ENCODE measurements around the gene FAM210A. TPM values are rescaled to one million over a fixed set of nuclear protein-coding genes. Genes with fewer than 3 reads are reported as not detected.

FAM210A gene
- total RNA-seq, 4 donors from 2014 or later: 9.7 to 15.8 (median 14.6) TPM

DNA sequence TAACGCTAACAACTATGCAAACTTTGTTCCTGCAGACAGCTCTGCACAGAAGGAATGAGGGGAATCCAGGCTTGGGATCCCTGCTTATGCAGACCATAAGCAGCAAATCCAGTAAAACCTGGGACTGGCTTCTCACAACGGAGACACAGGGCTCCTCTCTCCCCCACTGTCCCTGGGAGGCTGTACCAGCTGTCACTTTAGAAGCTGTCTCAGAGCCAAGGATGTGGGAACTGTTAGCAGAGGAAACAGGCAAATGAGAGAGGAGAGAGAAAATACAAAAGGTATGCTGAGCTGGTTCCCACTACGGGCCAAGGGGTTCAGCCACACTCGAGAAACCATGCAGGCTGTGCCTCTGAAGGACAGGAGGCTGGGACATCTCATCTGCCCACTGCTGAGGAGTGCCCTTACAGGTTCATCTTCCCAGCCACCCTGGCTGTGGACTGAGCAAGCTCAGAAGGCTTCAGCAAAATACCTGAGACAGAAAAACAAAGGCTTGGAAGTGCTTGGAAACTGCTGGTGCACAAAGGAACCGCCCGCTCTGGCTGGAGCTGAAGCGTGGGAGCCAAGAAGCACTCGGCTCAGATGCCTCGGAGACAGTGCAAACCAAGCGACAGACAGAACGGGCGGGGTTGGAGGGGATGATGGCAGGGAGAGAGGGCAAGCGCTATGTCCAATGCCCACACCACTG, 72.5 kb downstream of the FAM210A start:
- Histone ChIP-seq H3K4me1 (peaks cover 0 to 10% (median 0%) of the 10 kb centered on the region in 3 donors), H3K36me3 (no peaks in the 10 kb centered on the region), H3K27me3 (no peaks in the 10 kb centered on the region), H3K9me3 (no peaks in the 10 kb centered on the region), H3K4me3 (no peak overlapping the region), H3K27ac (no peak overlapping the region)
- DNase-seq: no peak
- intact Hi-C loops (cut with DNase I): no loop called here
- no peak for TF ChIP-seq POLR2A (IDR thresholded peaks at IDR 0.05)
- TF ChIP-seq, protein P1, sequence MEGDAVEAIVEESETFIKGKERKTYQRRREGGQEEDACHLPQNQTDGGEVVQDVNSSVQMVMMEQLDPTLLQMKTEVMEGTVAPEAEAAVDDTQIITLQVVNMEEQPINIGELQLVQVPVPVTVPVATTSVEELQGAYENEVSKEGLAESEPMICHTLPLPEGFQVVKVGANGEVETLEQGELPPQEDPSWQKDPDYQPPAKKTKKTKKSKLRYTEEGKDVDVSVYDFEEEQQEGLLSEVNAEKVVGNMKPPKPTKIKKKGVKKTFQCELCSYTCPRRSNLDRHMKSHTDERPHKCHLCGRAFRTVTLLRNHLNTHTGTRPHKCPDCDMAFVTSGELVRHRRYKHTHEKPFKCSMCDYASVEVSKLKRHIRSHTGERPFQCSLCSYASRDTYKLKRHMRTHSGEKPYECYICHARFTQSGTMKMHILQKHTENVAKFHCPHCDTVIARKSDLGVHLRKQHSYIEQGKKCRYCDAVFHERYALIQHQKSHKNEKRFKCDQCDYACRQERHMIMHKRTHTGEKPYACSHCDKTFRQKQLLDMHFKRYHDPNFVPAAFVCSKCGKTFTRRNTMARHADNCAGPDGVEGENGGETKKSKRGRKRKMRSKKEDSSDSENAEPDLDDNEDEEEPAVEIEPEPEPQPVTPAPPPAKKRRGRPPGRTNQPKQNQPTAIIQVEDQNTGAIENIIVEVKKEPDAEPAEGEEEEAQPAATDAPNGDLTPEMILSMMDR (IDR thresholded peaks at IDR 0.05): no peak
- 30 to 57% methylated on average over 5 to 13 of the region's 13 CpGs for WGBS, 2 donors

DNA sequence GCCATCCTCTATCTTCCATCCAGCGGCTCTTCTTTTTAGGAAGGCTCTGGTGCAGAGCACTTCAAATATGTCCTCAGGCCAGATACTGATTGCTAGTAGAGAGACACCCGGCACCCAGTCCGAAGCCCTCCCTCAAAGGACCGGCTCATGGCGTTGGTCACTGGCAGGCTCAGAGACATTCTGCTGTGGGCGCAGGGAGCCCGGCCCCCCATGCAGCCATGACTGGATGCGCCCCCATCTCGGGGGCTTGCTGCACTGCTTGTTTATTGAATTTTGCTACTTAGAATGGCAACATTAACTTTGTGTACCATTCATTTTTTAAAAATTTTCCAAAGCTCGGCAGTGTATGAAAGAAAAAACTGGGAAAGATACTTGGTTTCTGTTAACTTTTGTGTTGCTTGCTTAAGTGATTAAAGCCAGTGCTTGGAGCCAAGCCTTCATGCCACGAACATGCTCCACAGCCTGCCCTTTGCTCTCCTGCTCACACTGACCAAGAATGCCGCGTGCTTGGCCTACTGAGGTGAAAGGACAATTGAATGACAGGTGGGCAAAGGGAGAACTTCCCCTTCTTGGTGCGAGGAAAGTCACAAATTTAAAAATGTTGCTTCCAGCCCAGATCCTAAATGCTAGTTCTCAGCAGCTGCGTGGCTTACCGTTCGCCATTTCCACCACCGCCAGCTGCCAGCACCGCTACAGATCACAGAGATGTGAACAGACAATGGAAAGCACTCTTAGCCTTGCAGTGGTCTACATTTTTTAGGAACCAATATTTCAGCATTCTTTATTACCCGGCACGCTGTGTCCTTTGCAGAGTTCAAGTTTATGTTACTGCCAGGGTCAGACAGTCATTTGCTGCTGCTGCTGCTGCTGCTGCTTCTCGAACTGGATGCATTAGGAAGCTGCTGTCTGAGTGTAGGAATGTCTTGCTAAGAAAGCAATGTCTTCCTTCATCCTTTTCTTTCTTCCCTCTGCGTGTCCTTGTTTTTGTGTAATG, 76.7 kb downstream of the FAM210A start:
- 73 to 79% methylated on average over 21 to 23 of the region's 23 CpGs for WGBS, 2 donors
- Histone ChIP-seq H3K27me3 (no peaks in the 10 kb centered on the region), H3K36me3 (peaks cover 0 to 8% (median 0%) of the 10 kb centered on the region in 3 donors), H3K4me1 (peaks cover 0 to 10% (median 0%) of the 10 kb centered on the region in 3 donors), H3K4me3 (no peak overlapping the region), H3K9me3 (no peaks in the 10 kb centered on the region), H3K27ac (no peak overlapping the region)
- no peak for DNase-seq
- no peak for TF ChIP-seq POLR2A (IDR thresholded peaks at IDR 0.05)
- TF ChIP-seq, protein P1 (IDR thresholded peaks at IDR 0.05): no peak
- intact Hi-C loops (cut with DNase I): no loop called here

DNA sequence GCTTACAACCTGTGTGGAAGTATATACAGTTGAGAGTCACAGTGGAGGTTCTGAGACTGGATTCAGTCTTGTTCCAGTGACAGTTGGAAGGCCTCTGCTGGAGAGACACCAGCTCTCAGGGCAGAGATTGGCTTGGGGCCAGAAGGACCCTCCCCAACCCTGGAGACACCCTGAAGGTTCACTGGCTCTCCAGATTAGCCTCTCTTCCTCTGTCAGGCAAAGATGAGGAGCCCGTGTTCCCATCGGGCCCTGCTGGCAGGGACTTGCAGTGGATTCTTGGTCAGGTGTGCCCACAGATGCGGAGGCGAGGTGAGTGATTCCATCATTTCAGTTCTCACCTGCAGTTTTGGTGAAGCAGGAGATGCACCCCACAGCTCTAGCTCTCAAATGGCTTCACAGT, 78.6 kb downstream of the FAM210A start:
- no peak for DNase-seq
- Histone ChIP-seq H3K27ac (no peak overlapping the region), H3K4me3 (no peak overlapping the region), H3K27me3 (no peaks in the 10 kb centered on the region), H3K9me3 (no peaks in the 10 kb centered on the region), H3K4me1 (no peaks in the 10 kb centered on the region), H3K36me3 (peaks cover 0 to 8% (median 0%) of the 10 kb centered on the region in 3 donors)
- WGBS, 2 donors: 93 to 94% methylated on average over 2 to 4 of the region's 4 CpGs
- TF ChIP-seq POLR2A (IDR thresholded peaks at IDR 0.05): no peak
- TF ChIP-seq, protein P1 (IDR thresholded peaks at IDR 0.05): no peak
- intact Hi-C loops (cut with DNase I): no loop called here

DNA sequence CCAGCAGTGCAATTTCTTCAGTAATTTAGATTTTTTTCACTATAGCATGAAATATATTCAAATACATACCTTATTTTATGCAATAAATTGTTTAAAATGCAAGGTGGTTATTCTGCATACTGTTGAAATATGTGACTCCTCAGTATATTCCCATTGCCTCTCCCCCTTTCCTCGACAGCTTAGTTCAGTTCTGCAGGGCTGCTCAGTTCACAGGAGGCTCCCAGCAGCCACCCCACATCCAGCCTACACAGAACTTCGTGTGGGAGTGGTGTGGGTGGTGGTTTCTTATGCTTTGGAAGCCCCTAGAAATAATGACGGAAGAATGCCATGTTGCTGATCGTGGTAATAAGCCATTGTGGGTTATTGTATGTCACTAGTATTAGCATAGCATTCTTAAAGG, 79.7 kb downstream of the FAM210A start:
- Histone ChIP-seq H3K9me3 (no peaks in the 10 kb centered on the region), H3K27ac (no peak overlapping the region), H3K36me3 (peaks cover 0 to 8% (median 0%) of the 10 kb centered on the region in 3 donors), H3K4me1 (peaks cover 3 to 7% (median 4%) of the 10 kb centered on the region in 3 donors), H3K4me3 (no peak overlapping the region), H3K27me3 (peaks cover 0 to 8% (median 2%) of the 10 kb centered on the region in 4 donors)
- intact Hi-C loops (cut with DNase I): no loop called here
- TF ChIP-seq, protein P1 (IDR thresholded peaks at IDR 0.05): no peak
- TF ChIP-seq POLR2A (IDR thresholded peaks at IDR 0.05): no peak
- DNase-seq: no peak
- WGBS, 2 donors: 58 to 60% methylated on average over 3 of the region's 4 CpGs

DNA sequence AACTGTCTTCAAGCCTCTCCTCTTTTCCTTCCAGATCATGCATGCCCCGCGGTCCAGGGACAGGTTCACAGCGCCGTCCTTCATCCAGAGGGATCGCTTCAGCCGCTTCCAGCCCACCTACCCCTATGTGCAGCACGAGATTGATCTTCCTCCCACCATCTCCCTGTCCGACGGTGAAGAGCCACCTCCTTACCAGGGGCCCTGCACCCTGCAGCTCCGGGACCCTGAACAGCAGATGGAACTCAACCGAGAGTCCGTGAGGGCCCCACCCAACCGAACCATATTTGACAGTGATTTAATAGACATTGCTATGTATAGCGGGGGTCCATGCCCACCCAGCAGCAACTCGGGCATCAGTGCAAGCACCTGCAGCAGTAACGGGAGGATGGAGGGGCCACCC, 81.3 kb downstream of the FAM210A start:
- no peak for DNase-seq
- no peak overlapping the region for H3K27ac ChIP-seq
- WGBS, 2 donors: 93 to 96% methylated on average over 11 to 14 of the region's 16 CpGs
- no peak overlapping the region for H3K4me3 ChIP-seq
- no peaks in the 10 kb centered on the region for H3K9me3 ChIP-seq
- TF ChIP-seq POLR2A (IDR thresholded peaks at IDR 0.05): no peak
- TF ChIP-seq, protein P1 (IDR thresholded peaks at IDR 0.05): no peak
- peaks cover 0 to 8% (median 0%) of the 10 kb centered on the region in 3 donors for H3K36me3 ChIP-seq
- H3K27me3 ChIP-seq: peaks cover 0 to 20% (median 2%) of the 10 kb centered on the region in 4 donors
- H3K4me1 ChIP-seq: peaks cover 7 to 21% (median 8%) of the 10 kb centered on the region in 3 donors
- intact Hi-C loops (cut with DNase I): no loop called here

Data from esophagus squamous epithelium (tissue), 5 donors.